Regular cardiac myocyte (primary cell): Measurements from ENCODE around the gene P2RY12. TPM values are rescaled to one million over a fixed set of nuclear protein-coding genes. Genes with fewer than 3 reads are reported as not detected.

Experiments used
- total RNA-seq: library from RNA; depleted of rRNA; stranded (reverse); fragments of >200 nt; gene quantifications from 2 replicates; pipeline ENCODE4 v1.2.3, GENCODE V29; 2014

P2RY12 gene
- total RNA-seq: 0.28 TPM in 1 of 2 replicates, not detected in the other

DNA sequence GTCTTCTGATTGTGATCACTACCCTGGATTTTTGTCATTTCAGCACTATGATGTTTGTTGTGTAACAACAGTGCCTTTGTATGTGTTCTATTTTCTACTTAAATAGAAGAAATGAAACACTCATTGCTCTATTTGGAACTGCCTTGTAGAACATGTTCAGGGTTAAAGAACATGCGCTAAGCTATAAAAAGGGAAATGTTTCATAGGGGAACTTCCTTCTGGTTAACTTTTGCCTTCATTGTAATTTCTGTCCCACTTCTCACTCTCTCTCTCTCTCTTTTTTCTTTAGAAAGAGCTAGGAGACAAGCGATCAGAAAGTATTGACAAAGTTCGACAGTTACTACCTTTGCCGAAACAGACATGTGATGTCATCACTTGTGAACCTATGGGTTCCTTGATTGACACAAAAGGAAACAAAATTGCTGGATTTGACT, at the start of gene P2RY12:
TSS of gene P2RY12 (minus strand) at position 13 of the 434 bp plus-strand sequence. CDS start 45,908 bp downstream, outside the sequence.

DNA sequence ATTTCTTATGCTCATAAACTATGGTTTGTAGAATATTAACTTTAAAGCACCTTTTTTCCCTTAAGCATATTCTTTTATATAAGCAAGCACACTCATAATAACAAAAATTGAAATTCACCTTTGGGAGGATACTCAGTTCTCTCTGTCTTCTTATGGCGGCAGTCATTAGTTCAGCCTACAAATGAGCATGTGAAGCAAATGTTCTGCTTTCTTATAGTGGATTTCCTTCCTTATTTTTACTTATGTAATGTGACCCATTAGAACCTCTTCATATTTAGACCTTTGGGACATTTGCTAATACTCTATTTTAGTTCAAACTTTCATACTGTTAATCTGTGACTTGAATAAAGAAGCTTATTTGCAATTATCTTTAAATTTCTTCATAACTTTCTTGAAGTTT, 55.2 kb downstream of the P2RY12 start, which contains the start of gene P2RY13:
TSS of gene P2RY13 (minus strand) at position 187 of the 400 bp plus-strand sequence. CDS start at position 166, 21 bp downstream.

DNA sequence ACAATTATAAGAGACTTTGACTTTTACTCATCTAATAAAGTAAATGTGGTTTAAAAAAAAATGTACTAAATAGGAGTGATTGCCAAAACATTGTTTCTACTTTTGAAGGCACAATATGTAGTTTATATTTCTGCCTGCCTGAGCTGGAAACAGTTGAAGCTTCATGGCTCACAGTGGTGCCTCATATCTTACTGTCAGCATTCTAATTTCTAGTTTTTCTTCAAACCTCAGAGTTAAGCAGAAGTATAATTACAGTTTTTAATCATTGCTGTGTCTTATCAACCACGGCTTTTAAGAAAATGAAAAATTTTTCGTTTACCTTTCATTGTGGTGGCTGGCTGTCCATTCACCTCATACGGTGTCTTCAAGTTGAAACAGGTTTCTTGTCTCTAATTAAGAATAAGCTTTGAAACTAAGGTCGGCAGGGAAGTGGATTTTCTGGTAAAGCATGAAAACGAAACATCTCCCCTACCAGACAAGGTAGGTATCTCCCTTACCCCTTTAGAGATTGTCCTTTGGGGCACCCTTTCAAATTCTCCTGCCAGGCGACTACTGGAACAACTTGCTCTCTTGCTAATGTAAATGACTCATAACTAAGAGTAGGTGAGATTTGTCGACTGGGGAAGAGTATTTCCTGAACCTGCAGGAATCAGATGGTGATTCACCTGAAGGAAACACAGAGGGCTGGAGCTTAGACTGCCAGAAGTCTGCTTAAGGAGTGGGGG, 68.1 kb downstream of the P2RY12 start, which contains the start of gene GPR87:
TSS of gene GPR87 (minus strand) at position 554 of the 725 bp plus-strand sequence. CDS start 16,720 bp downstream, outside the sequence.

Other genes starting within 250 kb of the P2RY12 start
- gene GPR171, start 181.5 kb downstream of the P2RY12 start, total RNA-seq: 0.28 TPM in 1 of 2 replicates, not detected in the other
- gene P2RY14, start 106.2 kb downstream of the P2RY12 start, total RNA-seq: under 0.01 and 0.28 TPM in 2 replicates
- under 0.01 TPM in 2 replicates for gene GPR87, start 67.9 kb downstream of the P2RY12 start, total RNA-seq
- gene P2RY13, start 55.2 kb downstream of the P2RY12 start, total RNA-seq: not detected in 2 replicates
- under 0.01 and 0.19 TPM in 2 replicates for gene IGSF10, start 76.3 kb upstream of the P2RY12 start, total RNA-seq